ENCODE measurements around the gene ARID4A.
"Not testable (repeated sequence)": the region's sequence is repeated elsewhere in the genome, so short reads cannot be mapped to it uniquely, and the experiment has no call there.

ARID4A gene

DNA sequence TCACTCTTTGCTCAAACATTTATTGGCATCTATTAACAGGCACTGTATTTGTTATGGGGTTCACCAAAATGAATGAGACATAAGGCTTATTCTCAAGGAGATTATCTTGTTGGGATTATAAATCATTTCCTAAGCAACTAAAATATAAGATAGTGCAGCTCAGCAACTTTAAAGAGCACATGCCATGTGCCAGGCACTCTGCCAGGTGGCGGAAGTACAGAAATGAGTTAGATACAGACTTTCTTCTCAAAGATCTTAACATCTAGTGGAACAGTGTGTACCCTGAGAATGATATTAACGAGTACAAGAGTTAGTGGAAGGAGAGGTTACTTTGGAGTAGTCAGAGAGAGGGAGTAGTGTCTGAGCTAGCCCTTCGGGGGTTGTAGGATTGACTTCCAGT is 68.9 kb downstream of the ARID4A start:
- DNase-seq = no peak

GRCh38 chr14:58368956-58369355 is 70.6 kb downstream of the ARID4A start:
- DNase-seq = no peak

DNA sequence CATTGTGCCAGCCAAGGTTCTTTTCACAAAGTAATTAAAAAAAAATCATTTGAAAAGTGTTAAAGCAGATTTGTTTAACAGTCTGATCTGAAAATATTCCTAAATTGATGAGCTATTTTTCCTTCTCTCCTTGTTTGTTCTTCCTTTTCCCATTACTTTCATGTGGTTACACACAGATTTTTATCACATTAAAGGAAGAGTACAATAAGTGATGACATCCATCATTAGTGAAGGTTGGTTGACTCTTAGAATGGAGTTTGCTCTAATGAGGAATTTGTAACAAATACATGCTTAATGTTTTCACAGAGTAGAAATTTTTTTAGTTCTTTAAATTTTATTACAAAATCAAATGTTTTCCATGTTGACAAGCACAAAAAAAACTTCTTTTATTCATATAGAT is 78.4 kb downstream of the ARID4A start:
- DNase-seq = no peak

DNA sequence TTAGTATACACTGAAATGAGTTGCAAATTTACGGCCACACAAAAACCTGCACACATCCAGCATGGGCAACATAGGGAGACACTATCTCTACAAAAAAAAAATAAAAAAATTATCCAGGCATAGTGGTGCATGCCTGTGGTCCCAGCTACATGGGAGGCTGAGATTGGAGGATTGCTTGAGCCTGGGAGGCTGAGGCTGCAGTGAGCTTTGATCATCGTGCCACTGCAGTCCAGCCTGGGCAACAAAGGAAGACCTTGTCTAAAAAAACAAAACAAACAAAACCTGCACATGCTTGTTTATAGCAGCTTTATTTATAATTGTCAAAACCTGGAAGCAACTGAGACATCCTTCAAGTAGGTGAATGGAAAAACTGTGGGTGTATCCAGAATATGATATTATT is 92.5 kb downstream of the ARID4A start:
- no peak for DNase-seq

- DNase-seq = no peak
Observed at GRCh38 chr14:58395562-58395811, 97.1 kb downstream of the ARID4A start.

- peak; percentile 49 for DNase-seq
Observed at GRCh38 chr14:58395812-58396788, 97.7 kb downstream of the ARID4A start, which contains the start of gene TOMM20L. Gene TOMM20L (plus strand): TSS chr14:58395930. CDS start chr14:58395958, 28 bp downstream.

GRCh38 chr14:58397156-58397555 is 98.8 kb downstream of the ARID4A start:
- DNase-seq = no peak

DNA sequence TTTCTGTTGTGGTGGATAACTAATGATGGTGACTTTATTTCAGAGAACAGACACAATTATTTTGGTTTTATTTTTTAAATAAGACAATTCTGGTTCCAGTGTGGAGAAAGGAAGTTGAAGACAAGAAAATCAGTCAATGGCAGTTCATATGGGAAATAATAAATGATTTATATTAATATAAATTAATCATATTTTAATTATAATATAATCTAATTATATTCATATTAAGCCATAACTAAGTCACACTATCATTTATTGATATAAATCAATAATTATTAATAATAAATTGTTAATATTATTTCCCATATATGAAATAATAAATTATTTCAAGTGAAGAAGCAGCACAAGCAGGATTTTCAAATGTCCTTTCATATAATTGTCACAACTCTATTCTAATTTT is 100.1 kb downstream of the ARID4A start:
- no peak for DNase-seq

- no peak for DNase-seq
Observed at GRCh38 chr14:58398895-58399294, 100.5 kb downstream of the ARID4A start.

DNA sequence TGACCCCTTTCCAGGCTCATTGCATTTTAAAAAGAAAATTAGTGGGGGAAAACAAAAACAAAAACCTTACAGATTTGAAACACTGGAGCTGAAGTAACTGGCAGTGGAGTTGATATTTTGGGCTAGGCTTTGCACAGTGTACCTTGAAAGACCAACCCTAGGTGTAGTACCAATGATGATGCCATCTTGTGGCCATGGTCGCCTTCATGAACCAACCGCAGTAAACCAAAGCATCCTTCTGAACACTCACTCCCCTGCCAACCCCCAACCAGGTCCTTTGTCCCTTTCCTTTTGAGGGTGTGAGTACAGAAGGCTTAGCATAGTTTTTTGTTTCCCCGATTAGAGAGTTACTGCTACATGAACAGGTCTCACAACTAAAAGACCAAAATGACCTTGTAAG is 103.2 kb downstream of the ARID4A start:
- DNase-seq = no peak

GRCh38 chr14:58408681-58409215 is 110.4 kb downstream of the ARID4A start:
- no peak for DNase-seq

- DNase-seq = no peak
Observed at GRCh38 chr14:58414845-58415244, 116.5 kb downstream of the ARID4A start.

DNA sequence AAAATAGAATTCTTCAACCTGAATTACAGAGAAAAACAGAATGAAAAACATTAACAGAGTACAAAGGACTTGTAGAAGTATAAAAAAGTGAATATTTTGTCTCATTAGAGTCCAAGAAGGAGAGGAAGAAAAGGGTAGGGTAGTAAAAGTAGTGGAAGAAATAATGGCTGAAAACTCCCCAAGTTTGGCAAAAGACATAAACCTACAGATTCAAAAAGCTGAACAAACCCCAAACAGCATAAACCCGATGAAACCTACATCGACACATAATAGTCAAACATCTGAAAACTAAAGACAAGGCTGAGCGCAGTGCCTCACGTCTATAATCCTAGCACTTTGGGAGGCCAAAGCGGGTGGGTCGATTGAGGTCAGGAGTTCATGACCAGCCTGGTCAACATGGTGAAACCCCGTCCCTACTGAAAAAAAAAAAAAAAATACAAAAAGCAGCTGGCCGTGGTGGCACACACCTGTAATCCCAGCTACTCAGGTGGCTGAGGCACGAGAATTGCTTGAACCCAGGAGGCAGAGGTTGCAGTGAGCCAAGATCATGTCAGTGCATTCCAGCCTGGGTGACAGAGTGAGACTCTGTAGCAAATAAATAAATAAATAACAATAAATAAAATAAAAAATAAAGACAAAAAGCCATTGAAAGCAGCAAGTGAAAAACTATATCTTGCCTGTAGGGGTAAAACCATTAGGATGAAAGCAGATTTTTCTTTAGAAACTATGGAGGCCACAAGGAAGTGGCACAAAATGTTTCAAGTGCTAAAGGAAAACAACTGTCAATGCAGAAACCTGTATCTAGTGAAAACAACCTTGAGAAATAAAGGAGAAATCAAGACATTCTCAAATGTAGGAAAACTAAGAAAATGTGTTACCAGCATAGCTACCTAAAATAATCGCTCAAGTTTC is 117.5 kb downstream of the ARID4A start:
- DNase-seq = no peak

DNA sequence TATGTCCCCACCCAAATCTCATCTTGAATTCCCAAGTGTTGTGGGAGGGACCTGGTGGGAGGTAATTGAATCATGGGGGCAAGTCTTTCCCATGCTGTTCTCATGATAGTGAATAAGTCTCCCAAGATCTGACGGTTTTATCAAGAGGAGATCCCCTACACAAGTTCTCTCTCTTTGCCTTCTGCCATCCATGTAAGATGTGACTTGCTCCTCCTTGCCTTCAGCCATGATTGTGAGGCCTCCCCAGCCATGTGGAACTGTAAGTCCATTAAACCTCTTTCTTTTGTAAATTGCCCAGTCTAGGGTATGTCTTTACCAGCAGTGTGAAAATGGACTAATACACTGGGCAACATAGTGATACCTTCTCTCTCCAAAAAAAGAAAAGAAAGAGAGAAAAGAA is 118.6 kb downstream of the ARID4A start:
- not testable (repeated sequence) for DNase-seq
